ENCODE data around the gene SPATA12.

The SPATA12 gene

GRCh38 chr3:57091521-57092273 lies 31.2 kb downstream of the SPATA12 start:
- Histone ChIP-seq H3K9me3 (ENCODE audit: insufficient read depth, low read length) (no peaks in the 10 kb centered on the region), H3K4me2 (ENCODE audit: low read depth, low read length, poor library complexity, severe bottlenecking) (no peak overlapping the region), H3K9ac (ENCODE audit: low read length) (no peak overlapping the region), H2AFZ (ENCODE audit: low read depth, low read length, severe bottlenecking) (no peak overlapping the region), H3K9me2 (replicated peaks; ENCODE audit: insufficient read depth, low read length) (no peaks in the 10 kb centered on the region), H3K27me3 (ENCODE audit: low read length) (no peaks in the 10 kb centered on the region), H3K4me3 (ENCODE audit: insufficient read depth, low read length, poor library complexity, severe bottlenecking) (no peak overlapping the region), H3K27ac (ENCODE audit: low read depth, low read length) (no peak overlapping the region), H3F3A (ENCODE audit: insufficient read depth) (no peaks in the 10 kb centered on the region), H3K79me2 (ENCODE audit: insufficient read depth, low read length) (no peaks in the 10 kb centered on the region), H3K36me3 (ENCODE audit: low read length) (no peaks in the 10 kb centered on the region), H4K20me1 (ENCODE audit: low read depth, low read length) (no peaks in the 10 kb centered on the region)
- no peak for TF ChIP-seq EZH2phosphoT487 (conservative IDR thresholded peaks at IDR 0.05; ENCODE audit: low read length)
- TF ChIP-seq CTCF (IDR thresholded peaks at IDR 0.05; ENCODE audit: insufficient read depth, low read length, poor library complexity, severe bottlenecking): no peak

- H4K20me1 ChIP-seq (ENCODE audit: low read depth, low read length): no peaks in the 10 kb centered on the region
- H3K27ac ChIP-seq (ENCODE audit: low read depth, low read length): no peak overlapping the region
- H3K9me3 ChIP-seq (ENCODE audit: insufficient read depth, low read length): no peaks in the 10 kb centered on the region
- no peak overlapping the region for H2AFZ ChIP-seq (ENCODE audit: low read depth, low read length, severe bottlenecking)
- no peaks in the 10 kb centered on the region for H3F3A ChIP-seq (ENCODE audit: insufficient read depth)
- no peaks in the 10 kb centered on the region for H3K9me2 ChIP-seq (replicated peaks; ENCODE audit: insufficient read depth, low read length)
- H3K79me2 ChIP-seq (ENCODE audit: insufficient read depth, low read length): no peaks in the 10 kb centered on the region
- no peaks in the 10 kb centered on the region for H3K36me3 ChIP-seq (ENCODE audit: low read length)
- no peak overlapping the region for H3K9ac ChIP-seq (ENCODE audit: low read length)
- TF ChIP-seq CTCF (IDR thresholded peaks at IDR 0.05; ENCODE audit: insufficient read depth, low read length, poor library complexity, severe bottlenecking) (no peak), EZH2phosphoT487 (conservative IDR thresholded peaks at IDR 0.05; ENCODE audit: low read length) (no peak)
- H3K4me3 ChIP-seq (ENCODE audit: insufficient read depth, low read length, poor library complexity, severe bottlenecking): no peak overlapping the region
- H3K4me2 ChIP-seq (ENCODE audit: low read depth, low read length, poor library complexity, severe bottlenecking): no peak overlapping the region
- no peaks in the 10 kb centered on the region for H3K27me3 ChIP-seq (ENCODE audit: low read length)
These were observed 33.0 kb downstream of the SPATA12 start for GRCh38 chr3:57093489-57093888.

GRCh38 chr3:57093971-57094535 lies 33.6 kb downstream of the SPATA12 start:
- H4K20me1 ChIP-seq (ENCODE audit: low read depth, low read length): no peaks in the 10 kb centered on the region
- no peaks in the 10 kb centered on the region for H3K9me2 ChIP-seq (replicated peaks; ENCODE audit: insufficient read depth, low read length)
- no peaks in the 10 kb centered on the region for H3K27me3 ChIP-seq (ENCODE audit: low read length)
- H3K4me2 ChIP-seq (ENCODE audit: low read depth, low read length, poor library complexity, severe bottlenecking): no peak overlapping the region
- H3K27ac ChIP-seq (ENCODE audit: low read depth, low read length): no peak overlapping the region
- H3K4me3 ChIP-seq (ENCODE audit: insufficient read depth, low read length, poor library complexity, severe bottlenecking): no peak overlapping the region
- no peak overlapping the region for H3K9ac ChIP-seq (ENCODE audit: low read length)
- no peak for TF ChIP-seq EZH2phosphoT487 (conservative IDR thresholded peaks at IDR 0.05; ENCODE audit: low read length)
- no peak for TF ChIP-seq CTCF (IDR thresholded peaks at IDR 0.05; ENCODE audit: insufficient read depth, low read length, poor library complexity, severe bottlenecking)
- no peaks in the 10 kb centered on the region for H3K36me3 ChIP-seq (ENCODE audit: low read length)
- no peak overlapping the region for H2AFZ ChIP-seq (ENCODE audit: low read depth, low read length, severe bottlenecking)
- H3F3A ChIP-seq (ENCODE audit: insufficient read depth): no peaks in the 10 kb centered on the region
- no peaks in the 10 kb centered on the region for H3K9me3 ChIP-seq (ENCODE audit: insufficient read depth, low read length)
- no peaks in the 10 kb centered on the region for H3K79me2 ChIP-seq (ENCODE audit: insufficient read depth, low read length)
